HG03025 (cell line): ENCODE measurements around the gene CLNK.
"Not testable (repeated sequence)": the region's sequence is repeated elsewhere in the genome, so short reads cannot be mapped to it uniquely, and the experiment has no call there.

ENCODE experiments used
- ATAC-seq: cut with Tn5 transposase; IDR thresholded peaks from one replicate; pipeline ENCODE4 v1.9.1; 2021; ENCODE audit warnings: mild to moderate bottlenecking, moderate library complexity; ENCODE audit not compliant: unreplicated experiment, low FRiP score

The CLNK gene

GRCh38 chr4:10587296-10587695, 97.3 kb downstream of the CLNK start:
- no peak for ATAC-seq

- ATAC-seq, result no peak
Observed at GRCh38 chr4:10584042-10584441, 100.5 kb downstream of the CLNK start.

DNA sequence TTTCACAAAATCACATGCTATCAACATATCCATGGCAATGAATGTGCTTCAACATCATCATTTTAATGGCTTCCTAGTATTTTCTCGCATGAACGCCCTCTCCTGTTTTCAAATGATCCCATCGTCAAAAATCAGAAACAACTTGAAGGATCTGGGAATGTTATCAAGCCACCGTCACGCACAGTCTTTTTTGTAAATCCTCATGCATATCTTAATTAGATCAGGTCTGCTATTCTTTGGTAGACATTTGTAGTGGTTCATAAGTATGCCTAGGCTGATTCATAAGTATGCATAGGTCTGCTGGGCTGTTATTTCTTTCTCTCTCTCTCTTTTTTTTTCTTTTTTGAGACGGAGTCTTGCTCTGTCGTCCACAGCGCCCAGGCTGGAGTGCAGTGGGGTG, 101.6 kb downstream of the CLNK start:
- no peak for ATAC-seq

DNA sequence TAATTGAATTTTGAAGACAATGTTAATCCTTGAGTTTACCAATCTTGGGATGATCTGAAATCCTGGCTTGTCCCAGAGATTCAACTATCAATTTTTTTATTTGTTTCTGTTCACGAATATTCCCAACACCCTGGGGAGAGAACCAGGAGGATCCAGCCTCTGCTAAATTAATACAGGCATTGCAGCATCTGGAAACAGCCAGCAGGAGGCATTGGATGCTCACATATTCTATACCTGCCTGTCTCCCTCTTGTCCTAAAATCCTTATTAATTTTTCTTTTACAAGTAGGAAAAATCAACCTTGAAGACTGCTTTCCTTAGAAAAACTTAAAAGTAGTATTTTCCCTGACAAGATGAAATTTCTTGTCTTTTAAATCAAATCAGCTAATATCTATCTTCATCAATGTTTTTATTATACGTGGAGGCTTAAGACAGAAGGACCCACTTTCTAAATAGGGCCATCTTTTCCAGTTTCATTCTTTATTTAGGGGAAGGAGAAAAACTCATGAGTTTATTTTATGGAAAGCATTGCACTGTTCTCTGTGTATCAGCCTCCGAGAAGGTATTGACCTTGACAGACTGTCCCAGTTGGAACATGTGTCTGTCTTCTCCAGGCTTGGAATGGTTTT, 102.4 kb downstream of the CLNK start:
- ATAC-seq, result no peak

- no peak for ATAC-seq
Observed at GRCh38 chr4:10581022-10581421, 103.5 kb downstream of the CLNK start.

GRCh38 chr4:10579648-10580047, 104.9 kb downstream of the CLNK start:
- no peak for ATAC-seq

DNA sequence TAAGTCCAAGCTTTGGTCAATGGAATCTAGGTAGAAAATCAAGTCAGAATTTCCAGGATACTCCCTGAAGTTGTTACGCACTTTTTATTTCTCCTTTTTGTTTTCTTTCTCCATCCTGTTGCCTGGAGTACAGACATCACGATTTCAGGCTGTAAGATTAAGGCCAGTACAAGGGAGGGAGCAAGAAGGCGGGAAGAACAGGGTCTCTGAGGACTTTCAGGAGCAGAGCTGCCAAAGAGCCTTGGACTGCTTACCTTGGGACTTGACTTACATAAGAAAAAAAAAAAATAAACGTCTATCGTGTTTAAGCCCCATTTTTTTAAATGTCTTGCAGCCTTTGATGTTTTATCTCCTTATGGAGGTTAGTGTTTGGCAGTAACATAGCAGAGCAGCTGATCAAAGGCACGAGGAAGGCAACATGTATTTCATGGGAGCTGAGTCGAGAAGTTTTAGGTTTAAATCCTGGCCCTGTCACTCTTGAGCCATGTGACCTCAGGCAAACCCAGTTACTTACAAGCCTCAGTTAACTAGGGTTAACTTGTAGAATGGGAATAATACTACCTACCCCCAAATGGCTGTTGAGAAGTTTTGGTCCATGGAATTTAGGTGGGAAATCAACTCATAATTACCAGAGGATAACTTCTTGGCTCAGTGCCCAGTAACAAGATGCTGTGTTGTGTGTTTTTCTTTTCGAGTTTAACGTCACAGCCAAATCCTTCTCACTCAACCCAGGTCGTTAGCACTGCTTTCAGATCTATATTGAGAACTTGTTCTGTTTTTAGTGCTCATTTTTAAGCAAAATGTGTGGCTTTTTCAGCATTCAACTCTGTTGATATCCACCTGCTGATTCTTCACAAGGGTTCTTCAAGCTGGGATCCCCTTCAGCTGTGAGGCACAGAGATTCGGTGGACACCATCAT, 106.8 kb downstream of the CLNK start:
- ATAC-seq, result peak; percentile 56

DNA sequence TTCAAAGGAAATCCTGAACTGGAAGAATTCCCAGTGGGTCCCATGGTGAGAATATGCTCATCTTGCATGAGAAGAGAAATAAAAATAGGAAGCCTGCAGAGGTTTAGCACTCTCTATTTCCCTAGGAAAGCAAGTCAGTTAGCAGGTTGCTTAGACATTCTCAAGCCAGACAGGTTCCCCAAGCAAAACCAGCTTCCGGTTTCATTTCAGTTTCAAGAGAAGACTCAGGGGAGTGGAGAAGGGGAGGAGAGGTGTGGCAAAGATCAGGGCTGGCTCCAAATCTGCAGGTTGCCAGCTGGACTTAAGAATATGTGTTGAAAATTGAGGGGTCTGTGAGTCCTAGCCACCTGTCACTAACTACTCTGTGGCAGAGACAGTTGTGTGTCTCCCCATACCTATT, 107.5 kb downstream of the CLNK start:
- ATAC-seq, result peak; percentile 43

DNA sequence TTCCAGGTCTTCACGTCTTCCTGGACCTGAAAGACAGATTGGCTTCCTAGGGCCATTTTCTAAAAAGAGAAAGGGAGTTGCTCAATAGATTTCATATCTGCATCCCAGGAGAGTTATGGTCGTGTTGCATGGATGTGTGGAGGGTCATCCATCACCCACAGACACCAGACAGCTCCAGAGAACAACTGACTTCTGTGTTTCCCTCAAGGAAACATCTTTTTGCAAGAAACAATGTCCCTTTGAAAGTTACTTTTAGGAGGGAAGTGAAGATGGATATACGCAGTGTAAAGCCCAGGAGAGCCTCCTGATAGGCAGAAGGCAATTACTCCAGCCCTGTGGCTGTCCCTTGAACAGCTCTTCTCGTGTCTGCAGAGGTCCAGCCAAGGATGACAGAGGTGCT, 108.3 kb downstream of the CLNK start:
- ATAC-seq, result no peak

- ATAC-seq, result no peak
Observed at GRCh38 chr4:10575414-10575813, 109.2 kb downstream of the CLNK start.

DNA sequence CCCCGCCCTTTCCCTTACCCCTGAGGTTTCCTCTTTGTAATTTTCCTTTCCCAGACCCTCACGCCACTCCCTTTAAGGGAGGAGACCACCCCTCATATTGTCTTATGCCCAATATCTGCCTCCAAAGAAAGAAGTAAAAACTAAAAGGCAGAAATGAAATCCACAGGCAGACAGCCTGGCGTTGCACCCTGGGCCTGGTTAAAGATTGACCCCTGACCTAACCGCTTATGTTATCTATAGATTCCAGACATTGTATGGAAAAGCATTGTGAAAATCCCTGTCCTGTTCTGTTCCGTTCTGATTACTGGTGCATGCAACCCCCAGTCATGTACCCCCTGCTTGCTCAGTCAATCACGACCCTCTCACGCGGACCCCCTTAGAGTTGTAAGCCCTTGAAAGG, 110.0 kb downstream of the CLNK start:
- ATAC-seq, result not testable (repeated sequence)

DNA sequence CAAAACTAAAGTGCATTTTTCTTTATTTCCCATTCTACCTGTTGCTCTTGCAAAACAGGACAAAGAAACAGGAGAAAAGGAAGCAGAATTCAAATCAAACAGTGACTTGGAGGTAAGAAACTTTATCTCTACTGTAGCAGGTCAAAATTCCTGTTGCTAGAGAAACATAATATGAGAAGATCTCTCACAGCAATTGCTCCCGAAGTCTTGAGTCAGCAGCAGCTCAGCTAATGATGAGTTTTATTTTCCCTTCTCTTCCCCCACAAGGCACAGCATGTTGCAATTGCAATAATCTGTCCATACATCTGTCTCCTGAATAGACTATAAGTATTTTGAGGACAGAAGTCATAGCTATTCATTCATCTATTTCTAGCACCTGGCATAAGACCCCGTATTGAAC, 112.7 kb downstream of the CLNK start:
- ATAC-seq, result no peak

GRCh38 chr4:10569491-10569890, 115.1 kb downstream of the CLNK start:
- no peak for ATAC-seq

DNA sequence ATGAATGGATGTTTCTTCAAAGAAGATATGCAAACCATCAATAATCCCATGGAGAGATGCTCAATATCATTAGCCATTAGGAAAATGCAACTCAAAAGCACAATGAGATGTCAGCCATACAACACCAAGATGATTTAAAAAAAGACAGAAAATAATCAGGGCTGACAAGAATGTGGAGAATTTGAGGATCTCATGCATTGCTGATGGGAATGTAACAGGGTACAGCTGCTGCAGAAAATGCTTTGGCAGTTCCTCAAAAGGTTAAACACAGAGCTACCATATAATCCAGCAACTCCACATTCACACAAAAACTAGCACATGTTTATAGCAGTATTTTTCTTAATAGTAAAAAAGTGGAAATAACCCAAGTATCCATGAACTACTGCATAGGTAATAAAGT, 116.8 kb downstream of the CLNK start:
- no peak for ATAC-seq

DNA sequence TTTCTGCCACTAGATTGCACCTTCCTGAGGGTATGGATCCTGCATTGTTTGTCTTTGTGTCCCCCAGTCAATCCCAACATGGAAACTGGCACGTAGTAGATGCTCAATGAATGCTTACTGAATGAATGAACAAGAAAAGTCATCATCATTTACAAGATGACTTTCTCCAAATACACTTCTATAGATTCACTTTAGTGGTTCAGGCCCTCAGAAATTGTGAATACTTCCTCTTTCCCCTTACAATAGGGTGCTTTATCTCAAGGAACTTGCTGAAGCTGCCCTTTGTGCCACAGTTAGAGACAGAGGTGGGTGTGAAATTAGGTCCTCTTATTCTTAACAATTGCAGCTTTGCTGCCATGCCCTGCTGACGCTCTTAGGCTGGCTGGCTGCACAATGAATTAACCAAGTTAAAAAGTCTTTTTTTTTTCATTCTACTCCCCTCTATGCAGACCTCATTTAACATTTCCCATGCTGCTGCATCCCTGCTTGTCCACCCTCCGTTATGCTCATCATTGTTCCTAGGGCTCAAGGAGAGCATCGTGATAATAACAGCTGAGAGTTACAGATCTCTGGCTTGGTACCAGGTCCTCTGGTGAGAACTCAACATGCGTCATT, 119.3 kb downstream of the CLNK start:
- no peak for ATAC-seq

DNA sequence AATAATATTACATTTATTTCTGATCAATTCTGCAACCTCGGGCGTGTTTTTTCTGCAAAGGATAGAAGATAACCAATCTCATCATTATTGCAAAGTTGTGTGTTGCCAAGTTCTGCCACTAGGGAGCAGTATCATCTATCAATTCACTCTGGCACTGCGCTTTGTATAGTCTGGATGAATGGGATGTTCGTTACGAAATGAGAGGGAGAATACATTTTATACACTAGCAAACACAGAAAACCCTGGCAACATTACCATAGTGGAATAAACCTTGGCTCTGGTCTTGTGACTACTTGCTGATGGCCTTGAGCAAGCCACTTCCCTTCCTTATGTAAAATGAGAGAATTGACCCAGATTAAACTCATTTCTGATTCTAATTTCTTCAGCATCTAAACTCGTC, 129.9 kb downstream of the CLNK start:
- no peak for ATAC-seq

- no peak for ATAC-seq
Observed at GRCh38 chr4:10554121-10554520, 130.4 kb downstream of the CLNK start.

DNA sequence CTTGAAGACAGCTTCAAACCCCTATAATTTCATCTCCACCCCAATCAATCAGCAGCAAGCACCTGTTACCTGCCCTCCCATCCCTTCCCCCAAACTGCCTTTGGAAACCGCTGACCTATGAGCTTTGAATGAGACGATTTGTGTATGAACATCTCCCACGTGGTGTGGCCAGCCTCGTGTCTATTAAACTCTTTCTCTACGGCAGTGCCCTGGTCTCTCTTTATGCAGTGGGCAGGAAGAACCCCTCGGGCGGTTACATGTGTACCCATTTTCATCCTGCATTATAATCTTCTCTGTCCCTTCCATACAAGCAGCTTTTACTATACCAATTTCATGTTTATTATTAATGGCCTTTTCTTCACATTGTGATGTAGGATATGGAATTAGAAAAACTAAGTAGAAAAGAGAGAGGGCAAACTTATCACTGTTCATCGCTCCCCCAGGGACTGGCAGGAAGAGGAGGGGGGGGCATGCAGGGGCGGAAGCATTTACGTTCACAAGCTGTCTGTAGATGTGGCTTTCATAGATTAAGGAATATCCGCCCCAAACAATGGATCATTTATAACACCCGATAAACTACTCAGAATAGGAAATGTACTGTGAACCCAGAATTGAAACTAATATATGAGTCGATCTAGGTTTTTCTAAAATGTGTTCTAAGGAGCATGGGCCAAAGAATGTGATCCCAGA, 131.8 kb downstream of the CLNK start:
- no peak for ATAC-seq

DNA sequence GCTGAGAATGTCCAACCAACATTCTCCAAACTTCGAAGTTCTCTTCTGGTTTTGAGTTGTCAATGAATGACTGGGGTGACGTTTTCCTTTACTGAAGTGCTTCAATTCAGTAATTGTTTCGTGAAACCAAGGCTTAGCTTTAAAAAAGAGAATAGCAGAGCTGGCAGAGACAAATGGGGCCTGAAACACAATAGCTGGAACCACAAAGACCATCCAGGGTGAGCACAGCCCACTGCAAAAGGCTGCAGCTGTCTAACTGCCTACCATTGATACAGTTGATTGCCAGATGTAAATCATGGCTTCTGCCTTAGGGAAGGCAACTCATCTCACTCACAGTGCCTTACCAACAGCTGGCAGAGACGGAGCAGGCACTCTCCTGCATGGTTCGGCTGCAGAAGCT, 148.7 kb downstream of the CLNK start:
- no peak for ATAC-seq

DNA sequence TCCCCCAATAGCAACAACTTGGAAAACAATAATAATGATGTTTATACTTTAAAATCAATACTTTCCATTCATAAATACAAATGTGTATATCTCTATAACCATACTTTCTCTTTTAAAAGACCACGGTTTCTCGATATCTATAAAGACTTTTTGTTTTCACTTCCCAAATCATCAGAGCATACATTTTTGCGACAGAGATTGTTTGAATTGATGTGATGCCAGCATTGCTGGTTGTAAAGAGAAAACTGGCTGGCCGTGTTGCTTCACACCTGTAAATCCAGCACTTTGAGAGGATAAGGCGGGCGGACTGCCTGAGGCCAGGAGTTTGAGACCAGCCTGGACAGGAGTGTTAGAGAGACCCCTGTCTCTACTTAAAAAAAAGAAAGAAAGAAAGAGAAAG, 149.7 kb downstream of the CLNK start:
- ATAC-seq, result no peak

GRCh38 chr4:10532155-10532554, 152.4 kb downstream of the CLNK start:
- no peak for ATAC-seq
